GM18858 (cell line): ENCODE results near the gene IMMT.
"Not testable (repeated sequence)": the region's sequence is repeated elsewhere in the genome, so short reads cannot be mapped to it uniquely, and the experiment has no call there.

Experiments
- ATAC-seq: cut with Tn5 transposase; IDR thresholded peaks from one replicate; pipeline ENCODE4 v1.9.1; 2021; ENCODE audit not compliant: unreplicated experiment

The IMMT gene

GRCh38 chr2:86202336-86202692, 7.1 kb upstream of the IMMT start:
- ATAC-seq: no peak

- no peak for ATAC-seq
These were observed 6.5 kb upstream of the IMMT start for GRCh38 chr2:86201671-86202335.

GRCh38 chr2:86200564-86200963, 5.3 kb upstream of the IMMT start:
- ATAC-seq: not testable (repeated sequence)

GRCh38 chr2:86199834-86200177, 4.5 kb upstream of the IMMT start:
- no peak for ATAC-seq

- ATAC-seq: no peak
These were observed 636 bp upstream of the IMMT start for GRCh38 chr2:86195808-86196387.

- no peak for ATAC-seq
These were observed 559 bp downstream of the IMMT start for GRCh38 chr2:86194751-86195054.

GRCh38 chr2:86193901-86194567, 1.2 kb downstream of the IMMT start:
- no peak for ATAC-seq

GRCh38 chr2:86189782-86190416, 5.4 kb downstream of the IMMT start:
- ATAC-seq: no peak

GRCh38 chr2:86186431-86186830, 8.8 kb downstream of the IMMT start:
- ATAC-seq: no peak

GRCh38 chr2:86185517-86186212, 9.6 kb downstream of the IMMT start:
- no peak for ATAC-seq

GRCh38 chr2:86176597-86176996, 18.7 kb downstream of the IMMT start:
- ATAC-seq: no peak

- ATAC-seq: no peak
These were observed 19.4 kb downstream of the IMMT start for GRCh38 chr2:86175828-86176227.

- ATAC-seq: peak; percentile 68
These were observed 20.8 kb downstream of the IMMT start for GRCh38 chr2:86174445-86174844.

GRCh38 chr2:86172610-86173009, 22.7 kb downstream of the IMMT start:
- ATAC-seq: no peak

- ATAC-seq: no peak
These were observed 24.0 kb downstream of the IMMT start for GRCh38 chr2:86171295-86171694.

GRCh38 chr2:86170449-86170848, 24.8 kb downstream of the IMMT start:
- ATAC-seq: no peak

- no peak for ATAC-seq
These were observed 34.9 kb downstream of the IMMT start for GRCh38 chr2:86160156-86160952.

GRCh38 chr2:86158286-86158685, 37.0 kb downstream of the IMMT start:
- no peak for ATAC-seq

GRCh38 chr2:86157009-86157556, 38.2 kb downstream of the IMMT start:
- no peak for ATAC-seq

GRCh38 chr2:86150502-86150901, 44.8 kb downstream of the IMMT start:
- no peak for ATAC-seq

- no peak for ATAC-seq
These were observed 47.5 kb downstream of the IMMT start for GRCh38 chr2:86147793-86148192.
